GM19463 (cell line): ENCODE measurements around the gene EIF4G2.

ENCODE experiments used
- ATAC-seq: cut with Tn5 transposase; IDR thresholded peaks from one replicate; pipeline ENCODE4 v1.9.1; 2021; ENCODE audit warnings: mild to moderate bottlenecking, moderate library complexity; ENCODE audit not compliant: unreplicated experiment

EIF4G2 gene

GRCh38 chr11:10809373-10810160, 841 bp upstream of the EIF4G2 start:
- peak; percentile 6 for ATAC-seq

DNA sequence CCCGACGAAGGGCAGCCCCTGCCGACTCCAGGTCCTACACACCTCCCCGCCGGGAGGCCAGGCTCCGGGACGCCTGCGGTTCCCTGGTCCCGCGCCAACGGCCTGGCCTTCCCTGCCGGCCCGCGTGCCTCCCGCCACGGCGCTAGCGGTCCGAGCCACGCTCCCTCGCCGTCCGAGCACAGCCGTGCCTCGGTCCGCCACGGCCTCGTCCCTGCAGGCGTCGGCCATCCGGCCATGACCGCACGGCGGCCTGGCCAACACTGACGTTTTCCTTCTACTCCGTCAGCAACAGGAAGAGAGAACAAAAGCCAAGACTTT, 532 bp downstream of the EIF4G2 start:
- no peak for ATAC-seq

DNA sequence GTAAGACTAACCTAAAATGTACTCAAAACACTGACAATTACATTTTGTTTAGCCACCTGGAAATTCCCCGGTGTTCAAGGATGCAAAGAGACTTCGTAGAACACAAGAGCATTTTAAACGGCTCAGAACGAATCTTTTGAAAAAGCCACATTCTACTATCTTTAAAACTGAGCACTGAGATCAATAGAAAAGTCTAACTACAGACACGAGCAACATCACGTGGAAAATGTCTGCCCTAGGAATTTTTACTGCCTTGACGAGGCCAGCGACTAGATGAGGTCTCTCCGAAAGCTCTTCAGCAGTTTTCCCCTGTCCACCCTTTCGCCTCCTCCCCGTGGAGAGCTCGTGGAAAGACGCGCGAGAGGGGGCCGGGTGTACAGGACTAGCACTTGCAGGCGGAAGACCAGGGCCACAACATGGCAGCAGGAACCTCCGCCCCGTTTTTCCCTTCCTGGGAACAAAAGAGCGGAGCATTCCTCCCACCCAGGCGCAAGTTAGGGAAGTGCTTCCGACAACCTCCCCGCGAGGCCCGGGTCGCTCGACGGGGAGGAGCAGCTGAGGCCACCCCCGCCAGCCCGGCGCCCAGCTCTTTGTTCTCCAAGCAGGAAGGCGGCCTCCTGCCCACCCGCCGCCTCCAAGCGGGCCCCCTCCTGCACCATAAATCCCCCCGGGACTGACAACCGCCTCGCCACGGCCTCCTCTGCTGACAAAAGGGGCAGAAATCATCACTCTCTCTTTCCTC, 1.1 kb downstream of the EIF4G2 start:
- ATAC-seq = no peak

DNA sequence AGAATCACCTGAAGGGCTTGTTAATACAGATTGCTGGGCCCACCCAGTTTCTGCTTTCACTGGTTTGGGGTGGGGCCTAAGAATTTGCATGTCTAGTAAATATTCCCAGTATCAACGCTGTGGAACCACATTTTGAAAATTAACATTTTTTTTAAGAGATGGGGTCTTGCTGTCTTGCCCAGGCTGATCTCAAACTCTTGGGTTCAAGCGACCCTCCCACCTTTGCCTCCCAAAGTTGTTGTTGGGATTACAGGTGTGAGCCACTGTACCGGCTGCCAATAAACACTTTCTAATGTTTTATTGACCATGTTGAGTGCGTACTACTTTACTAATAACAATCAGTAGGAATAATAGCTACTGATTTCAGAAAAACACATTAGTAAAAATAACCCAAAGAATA, 2.5 kb downstream of the EIF4G2 start:
- no peak for ATAC-seq

DNA sequence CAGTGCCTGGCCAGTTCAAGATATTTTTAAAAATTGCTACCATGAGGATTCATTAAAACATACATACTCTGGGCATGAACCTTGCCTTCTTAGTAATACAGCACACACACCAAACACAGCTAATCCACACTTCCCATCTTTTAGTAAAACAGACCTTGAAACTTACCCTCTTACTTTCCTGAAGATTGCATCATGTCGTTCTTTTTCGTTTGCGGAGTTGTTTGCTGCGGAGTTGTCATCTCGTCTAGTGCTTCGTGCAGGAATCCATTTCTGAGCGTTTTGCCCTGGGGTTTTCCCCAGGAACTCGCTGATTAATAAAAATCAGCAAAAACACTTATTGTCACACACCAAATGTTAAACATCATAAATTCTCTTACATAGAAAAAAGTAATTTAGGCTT, 3.0 kb downstream of the EIF4G2 start:
- ATAC-seq = no peak

GRCh38 chr11:10803676-10804075, 5.0 kb downstream of the EIF4G2 start:
- no peak for ATAC-seq

- ATAC-seq = no peak
These were observed 8.4 kb downstream of the EIF4G2 start for GRCh38 chr11:10800292-10800691.

DNA sequence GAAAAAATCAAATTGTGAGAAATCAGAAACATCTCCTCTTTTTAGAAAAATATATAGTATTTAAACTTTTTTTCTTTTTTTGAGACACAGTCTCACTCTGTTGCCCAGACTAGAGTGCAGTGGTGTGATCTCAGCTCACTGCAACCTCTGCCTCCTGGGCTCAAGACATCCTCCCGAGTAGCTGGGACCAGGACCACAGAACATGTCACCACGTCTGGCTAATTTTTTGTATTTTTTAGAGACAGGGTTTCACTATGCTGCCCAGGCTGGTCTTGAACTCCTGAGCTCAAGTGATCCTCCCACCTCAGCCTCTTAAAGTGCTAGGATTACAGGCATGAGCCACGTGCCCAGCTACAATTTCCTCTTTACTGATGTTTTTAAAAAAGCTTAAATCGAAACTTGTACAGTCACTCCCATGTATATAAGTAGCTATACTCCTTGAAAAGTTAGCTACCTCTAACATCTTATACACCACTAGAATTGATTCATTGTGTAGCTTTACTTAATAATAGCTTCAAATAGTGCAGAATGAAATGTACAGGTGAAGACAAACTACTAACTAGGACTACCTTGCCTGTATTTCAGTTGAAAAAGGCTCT, 10.3 kb downstream of the EIF4G2 start:
- no peak for ATAC-seq

DNA sequence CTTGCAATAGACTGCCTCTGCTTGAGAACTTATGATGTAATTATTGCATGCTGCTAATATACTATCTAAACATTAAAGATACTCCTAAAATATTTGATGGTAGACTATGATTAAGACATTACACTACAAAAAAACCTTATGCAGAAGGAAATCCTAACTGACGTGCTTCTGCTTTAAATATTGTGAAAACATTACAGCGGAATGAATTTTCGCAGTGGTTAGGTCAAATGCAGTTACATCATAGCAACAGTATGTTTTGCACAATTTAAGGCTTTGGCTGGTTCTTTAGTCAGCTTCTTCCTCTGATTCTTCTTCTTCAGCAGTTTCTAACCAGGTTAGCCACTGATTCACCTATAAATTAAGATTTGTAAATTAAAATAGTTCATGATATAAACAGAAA, 11.2 kb downstream of the EIF4G2 start:
- ATAC-seq = no peak

DNA sequence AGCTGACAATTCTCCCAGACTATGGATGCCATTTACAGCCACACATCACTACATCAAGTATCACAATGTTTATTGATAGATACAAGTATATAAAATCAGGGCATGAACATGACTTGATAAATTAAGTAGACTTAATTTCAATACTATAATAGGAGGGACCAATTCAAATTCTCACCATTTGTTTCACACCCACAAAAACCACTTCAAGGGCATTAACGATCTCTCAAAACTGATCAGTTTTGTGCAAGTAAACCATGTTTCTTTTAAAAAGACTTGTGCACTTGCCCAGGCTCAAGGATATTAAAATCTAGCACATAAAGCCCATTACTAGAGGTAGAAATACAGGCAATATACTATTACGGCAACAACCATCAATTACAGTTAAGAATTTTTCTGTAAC, 11.7 kb downstream of the EIF4G2 start:
- ATAC-seq = no peak

DNA sequence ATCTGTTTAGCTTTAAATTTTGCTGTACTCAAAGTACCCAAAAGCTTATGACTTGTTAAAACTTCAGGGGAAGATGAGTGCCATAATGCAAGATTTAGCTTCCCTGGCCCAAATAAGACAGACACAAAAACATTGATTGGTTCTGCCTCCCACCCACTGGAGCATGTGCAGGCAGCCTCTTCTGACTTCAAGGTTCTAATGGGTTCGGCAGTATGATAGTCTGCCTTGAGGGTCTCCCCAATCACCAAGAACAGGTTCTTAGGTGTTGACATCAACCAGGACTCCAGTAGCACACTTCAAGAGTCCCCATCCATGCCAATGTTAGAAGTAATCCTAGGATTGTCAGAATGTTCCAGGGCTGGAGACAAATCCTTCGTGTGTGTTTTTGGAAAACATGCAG, 12.5 kb downstream of the EIF4G2 start:
- ATAC-seq = no peak

GRCh38 chr11:10793470-10794255, 15.1 kb downstream of the EIF4G2 start:
- ATAC-seq = no peak

DNA sequence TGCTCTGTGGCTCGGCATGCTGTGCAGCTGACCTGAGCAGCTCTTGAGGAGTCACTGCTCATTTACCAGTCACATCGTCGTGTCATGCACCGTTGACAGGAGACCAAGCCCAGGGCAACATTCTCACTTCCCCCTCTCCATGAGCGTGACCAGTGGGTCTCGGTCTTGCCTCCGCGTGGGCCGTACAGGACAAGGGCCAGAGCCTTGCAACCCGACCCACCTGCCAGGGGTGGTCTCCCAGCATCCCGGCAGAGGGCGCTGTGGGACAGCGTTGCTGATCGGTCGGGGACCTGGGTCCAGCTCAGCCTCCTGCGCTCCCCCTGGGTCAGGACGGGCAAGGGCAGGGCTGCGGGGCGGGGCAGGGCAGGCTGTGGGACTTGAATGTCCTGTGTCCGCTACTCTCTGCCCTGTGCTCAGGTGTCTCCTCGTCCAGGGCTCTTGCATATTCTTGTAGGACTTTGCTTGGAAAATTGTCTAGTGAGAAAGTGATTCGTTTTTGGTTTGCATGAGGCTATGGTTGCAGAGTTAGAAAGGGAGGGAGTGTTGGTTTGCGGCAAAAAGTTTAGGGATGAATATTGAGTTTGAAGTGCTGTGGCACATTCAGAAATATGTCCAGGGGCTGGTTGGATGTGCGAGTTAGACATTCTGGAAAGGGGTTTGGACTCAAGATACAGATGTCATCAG, 16.2 kb downstream of the EIF4G2 start:
- peak; percentile 95 for ATAC-seq

DNA sequence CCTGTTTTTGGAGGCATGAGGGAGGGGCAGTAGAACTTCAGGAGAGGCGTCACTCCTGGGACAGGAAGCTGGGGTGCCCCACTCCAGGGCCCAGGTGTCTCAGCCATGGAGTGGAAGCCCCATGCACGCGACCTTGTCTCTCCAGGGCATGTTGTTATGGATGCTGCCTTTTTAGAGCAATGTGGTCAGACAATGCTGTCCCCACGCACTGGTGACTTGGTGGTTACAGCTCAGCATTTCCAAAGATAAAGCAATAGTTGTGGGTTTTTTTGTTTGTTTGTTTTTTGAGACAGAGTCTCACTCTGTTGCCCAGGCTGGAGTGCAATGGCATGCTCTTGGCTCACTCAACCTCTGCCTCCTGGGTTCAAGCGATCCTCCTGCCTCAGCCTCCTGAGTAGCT, 22.3 kb downstream of the EIF4G2 start:
- ATAC-seq = no peak

DNA sequence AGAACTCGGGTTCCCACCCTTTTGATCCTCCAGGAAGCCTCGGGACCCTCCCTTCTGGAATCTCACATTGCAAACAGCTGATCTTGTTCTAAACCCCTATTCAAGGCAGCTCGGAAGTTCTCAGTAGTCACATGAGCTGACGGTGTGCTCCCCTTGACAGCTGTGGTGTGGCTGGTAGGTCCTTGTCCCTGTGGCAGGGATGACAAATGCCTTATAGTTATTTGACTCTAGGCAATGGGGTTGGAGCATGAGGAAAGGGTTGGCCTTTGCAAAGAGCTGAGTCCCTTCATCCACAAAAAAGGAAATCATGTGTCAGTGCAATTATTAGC, 23.6 kb downstream of the EIF4G2 start:
- no peak for ATAC-seq

DNA sequence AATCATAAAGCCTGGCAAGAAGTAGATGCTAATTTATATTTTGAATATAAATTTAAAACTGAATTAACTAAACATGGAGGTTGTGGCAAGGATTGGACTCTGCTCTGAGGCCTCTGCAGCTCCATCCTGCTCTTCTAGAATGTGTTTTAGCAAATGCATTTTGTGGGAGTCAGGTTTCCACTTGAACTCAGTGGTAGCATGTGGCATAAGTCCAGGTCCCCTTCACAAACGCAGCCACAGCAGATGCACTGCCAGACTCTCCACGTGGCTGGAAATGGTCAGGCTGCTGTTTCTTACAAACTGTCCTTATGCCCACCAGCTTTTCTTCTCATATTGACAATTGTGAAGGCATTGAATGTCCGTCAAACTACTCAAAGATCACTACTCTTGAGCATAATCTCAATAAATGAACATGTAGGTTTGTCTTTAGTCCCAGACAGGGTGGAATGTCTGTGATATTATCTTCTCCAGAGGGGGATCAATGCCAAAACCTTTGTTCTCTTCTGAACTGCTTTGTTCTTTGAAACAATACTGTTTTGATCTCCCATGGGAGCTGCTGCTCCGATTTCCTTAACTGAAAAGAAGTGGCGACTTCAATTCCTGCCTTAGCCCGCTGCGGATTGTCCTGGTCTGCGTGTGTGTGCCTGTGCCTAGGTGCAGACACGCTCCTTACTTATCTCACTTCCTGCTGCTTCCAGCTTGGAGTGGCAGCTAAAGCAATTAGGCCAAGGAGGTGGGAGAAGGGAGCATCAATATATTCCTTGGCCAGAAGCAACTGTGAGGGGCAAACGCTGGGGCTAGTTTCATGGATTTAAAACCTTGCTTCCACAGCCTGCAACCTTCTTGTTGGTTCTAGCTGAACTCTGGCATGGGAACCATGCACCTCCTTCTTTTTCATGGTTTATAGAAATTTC, 24.2 kb downstream of the EIF4G2 start:
- ATAC-seq = no peak

- no peak for ATAC-seq
These were observed 28.7 kb downstream of the EIF4G2 start for GRCh38 chr11:10780040-10780439.

DNA sequence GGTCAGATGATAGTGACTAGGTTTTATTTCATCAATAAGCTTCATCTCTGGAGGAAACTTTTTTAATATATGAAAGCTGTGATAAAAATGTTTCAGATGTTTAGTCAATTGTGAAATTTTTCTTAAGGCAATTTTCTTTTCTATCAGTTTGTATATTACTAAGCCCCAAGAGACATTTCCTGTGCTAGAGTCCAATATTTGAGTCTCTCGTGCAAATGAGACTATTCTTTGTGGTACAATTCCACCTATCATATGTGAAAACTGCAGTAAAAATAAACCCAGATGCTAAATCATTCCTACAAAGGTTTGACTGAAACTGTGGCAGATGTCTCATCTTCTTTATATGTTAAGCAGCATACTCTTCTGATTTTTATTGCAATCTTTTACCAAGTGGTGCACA, 29.6 kb downstream of the EIF4G2 start:
- ATAC-seq = no peak

GRCh38 chr11:10778217-10778970, 30.3 kb downstream of the EIF4G2 start:
- no peak for ATAC-seq
